Measurements from ENCODE around the gene SH3PXD2B. TPM values are rescaled to one million over a fixed set of nuclear protein-coding genes. Genes with fewer than 3 reads are reported as not detected.

Gene SH3PXD2B
- total and polyA plus RNA-seq, 8 donors, result 6.7 to 63.0 (median 20.5) TPM

- H3K36me3 ChIP-seq, result no peaks in the 10 kb centered on the region
- H3K27me3 ChIP-seq, result no peaks in the 10 kb centered on the region
- no peak overlapping the region for H3K27ac ChIP-seq
- intact Hi-C loops (cut with DNase I; ENCODE audit: low total_unique reads), result no loop called here
- TF ChIP-seq POLR2AphosphoS5 (IDR thresholded peaks at IDR 0.05) (no peak), POLR2A (IDR thresholded peaks at IDR 0.05) (no peak), CTCF (IDR thresholded peaks at IDR 0.05) (no peak), EP300 (IDR thresholded peaks at IDR 0.05) (no peak)
- peaks cover 0 to 8% (median 3%) of the 10 kb centered on the region in 4 donors for H3K9me3 ChIP-seq
- 67 to 77% (median 72%) methylated on average over 9 of the region's 9 CpGs for WGBS, 5 donors
- DNase-seq, result no peak
- no peaks in the 10 kb centered on the region for H3K4me1 ChIP-seq
- no peak overlapping the region for H3K4me3 ChIP-seq
Measured at GRCh38 chr5:172302047-172302710, 152.1 kb downstream of the SH3PXD2B start.

GRCh38 chr5:172299916-172300439 is 154.3 kb downstream of the SH3PXD2B start:
- H3K27ac ChIP-seq, result no peak overlapping the region
- DNase-seq, result no peak
- H3K4me1 ChIP-seq, result no peaks in the 10 kb centered on the region
- H3K27me3 ChIP-seq, result no peaks in the 10 kb centered on the region
- 65 to 81% (median 78%) methylated on average over 2 of the region's 2 CpGs for WGBS, 5 donors
- no peaks in the 10 kb centered on the region for H3K36me3 ChIP-seq
- no peak for TF ChIP-seq EP300 (IDR thresholded peaks at IDR 0.05)
- no peak for TF ChIP-seq POLR2AphosphoS5 (IDR thresholded peaks at IDR 0.05)
- TF ChIP-seq CTCF (IDR thresholded peaks at IDR 0.05), result no peak
- TF ChIP-seq POLR2A (IDR thresholded peaks at IDR 0.05), result no peak
- no peaks in the 10 kb centered on the region for H3K9me3 ChIP-seq
- intact Hi-C loops (cut with DNase I; ENCODE audit: low total_unique reads), result loop anchor here (5.0 to 10.0 kb wide), 2 partner anchors 105 to 198 kb away; partner anchors contain the start of gene EFCAB9
- H3K4me3 ChIP-seq, result no peak overlapping the region

- Histone ChIP-seq H3K27me3 (no peaks in the 10 kb centered on the region), H3K36me3 (no peaks in the 10 kb centered on the region), H3K27ac (no peak overlapping the region), H3K4me3 (no peak overlapping the region), H3K4me1 (peaks cover 0 to 11% (median 4%) of the 10 kb centered on the region in 4 donors), H3K9me3 (no peaks in the 10 kb centered on the region)
- no peak for DNase-seq
- intact Hi-C loops (cut with DNase I; ENCODE audit: low total_unique reads), result loop anchor here (5.0 to 10.0 kb wide), 2 partner anchors 100 to 193 kb away; partner anchors contain the start of gene EFCAB9
- no peak for TF ChIP-seq CTCF (IDR thresholded peaks at IDR 0.05)
- no peak for TF ChIP-seq POLR2A (IDR thresholded peaks at IDR 0.05)
- no peak for TF ChIP-seq EP300 (IDR thresholded peaks at IDR 0.05)
- TF ChIP-seq POLR2AphosphoS5 (IDR thresholded peaks at IDR 0.05), result no peak
Measured at GRCh38 chr5:172294831-172295230, 159.5 kb downstream of the SH3PXD2B start.

DNA sequence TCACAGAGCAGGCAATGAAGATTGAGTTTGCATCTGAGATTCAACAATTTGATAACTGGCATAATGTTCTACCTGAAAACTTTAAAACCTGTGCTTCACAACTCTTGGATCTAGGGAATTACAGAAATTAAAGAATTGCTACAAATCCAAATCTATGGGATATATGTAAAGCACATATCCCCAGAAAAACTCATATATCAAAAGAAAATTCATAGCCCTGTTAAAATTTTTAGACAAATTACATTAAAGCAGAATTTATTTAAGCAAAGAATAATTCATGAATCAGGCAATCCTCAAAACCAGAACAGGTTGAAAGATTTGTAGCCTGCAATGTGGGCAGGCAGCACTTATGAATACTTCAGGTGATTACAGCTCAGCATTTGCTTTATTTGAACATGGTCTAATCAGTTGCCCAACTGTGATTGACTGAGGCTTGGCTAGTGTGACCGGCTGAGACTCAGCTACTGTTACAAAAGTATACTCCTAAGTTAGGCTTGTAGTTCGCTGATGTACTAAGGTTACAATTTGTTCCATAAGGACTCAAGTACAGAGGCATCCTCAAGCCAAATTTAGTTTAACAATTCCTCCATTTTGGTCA is 160.5 kb downstream of the SH3PXD2B start:
- Histone ChIP-seq H3K9me3 (no peaks in the 10 kb centered on the region), H3K27me3 (no peaks in the 10 kb centered on the region), H3K36me3 (no peaks in the 10 kb centered on the region), H3K4me1 (peaks cover 0 to 11% (median 4%) of the 10 kb centered on the region in 4 donors), H3K27ac (no peak overlapping the region), H3K4me3 (no peak overlapping the region)
- intact Hi-C loops (cut with DNase I; ENCODE audit: low total_unique reads), result loop anchor here (10.0 kb wide), 1 partner anchor 99 kb away; the partner anchor contains the start of gene EFCAB9
- TF ChIP-seq POLR2AphosphoS5 (IDR thresholded peaks at IDR 0.05), result no peak
- no peak for TF ChIP-seq EP300 (IDR thresholded peaks at IDR 0.05)
- no peak for TF ChIP-seq POLR2A (IDR thresholded peaks at IDR 0.05)
- 35 to 75% (median 40%) methylated on average over 2 of the region's 2 CpGs for WGBS, 5 donors
- no peak for DNase-seq

Data from stomach (tissue), 9 donors.